HepG2 (cell line): ENCODE measurements around the gene RABL6. TPM values are rescaled to one million over a fixed set of nuclear protein-coding genes. Genes with fewer than 3 reads are reported as not detected.

Source experiments
- BORCS8-MEF2B ChIP-seq: sonication (generic); formaldehyde crosslinking; IDR thresholded peaks from 2 replicates; pipeline ENCODE4 v1.8.0; 2022; ENCODE audit warnings: mild to moderate bottlenecking, missing genetic modification reagents
- ELF3 ChIP-seq: IDR thresholded peaks from 2 replicates; pipeline ENCODE4 v1.6.1; 2016; ENCODE audit warnings: missing genetic modification reagents, missing compliant biosample characterization
- HIVEP1 ChIP-seq: sonication (generic); formaldehyde crosslinking; IDR thresholded peaks from 2 replicates; pipeline ENCODE4 v1.4.0; 2020; ENCODE audit warnings: mild to moderate bottlenecking, missing genetic modification reagents
- MED13 ChIP-seq: sonication (generic); formaldehyde crosslinking; IDR thresholded peaks from 2 replicates; pipeline ENCODE4 v1.5.0; 2020; ENCODE audit warnings: missing genetic modification reagents
- NFYC ChIP-seq: IDR thresholded peaks from 2 replicates; pipeline ENCODE4 v1.6.1; 2016; ENCODE audit warnings: missing genetic modification reagents, missing compliant biosample characterization
- NR2F1 ChIP-seq, 2 experiments: fragments of 450-650 bp in 1 of 2; formaldehyde crosslinking in 1 of 2; IDR thresholded peaks; 2 replicates each; pipeline versions ENCODE4 v1.5.0 to v1.6.1; 2016 to 2020; ENCODE audit warnings: mild to moderate bottlenecking in 1 of 2, missing compliant biosample characterization in 1 of 2, missing genetic modification reagents in 1 of 2, moderate library complexity in 1 of 2
- SOX6 ChIP-seq, 2 experiments: fragments of 450-650 bp in 1 of 2; sonication (generic) in 1 of 2; formaldehyde crosslinking in 1 of 2; IDR thresholded peaks; 2 replicates each; pipeline versions ENCODE4 v1.4.0 to v1.6.1; 2017 to 2020; ENCODE audit warnings: antibody characterized with exemption in 1 of 2, mild to moderate bottlenecking in 1 of 2, missing genetic modification reagents in 1 of 2
- THAP7 ChIP-seq: sonication (generic); formaldehyde crosslinking; IDR thresholded peaks from 2 replicates; pipeline ENCODE4 v1.8.1; 2023; ENCODE audit warnings: mild to moderate bottlenecking, missing genetic modification reagents
- TMF1 ChIP-seq: sonication (generic); formaldehyde crosslinking; IDR thresholded peaks from 2 replicates; pipeline ENCODE4 v1.8.1; 2022; ENCODE audit warnings: low read depth, missing genetic modification reagents
- TSC22D2 ChIP-seq: sonication (generic); formaldehyde crosslinking; IDR thresholded peaks from 2 replicates; pipeline ENCODE4 v1.5.1; 2020; ENCODE audit warnings: missing genetic modification reagents, mild to moderate bottlenecking, borderline replicate concordance
- ZNF296 ChIP-seq: sonication (generic); formaldehyde crosslinking; conservative IDR thresholded peaks from 2 replicates; pipeline ENCODE4 v1.5.0; 2020; ENCODE audit warnings: mild to moderate bottlenecking, missing genetic modification reagents
- ZNF318 ChIP-seq: sonication (generic); formaldehyde crosslinking; IDR thresholded peaks from 2 replicates; pipeline ENCODE4 v1.4.0; 2020; ENCODE audit warnings: mild to moderate bottlenecking, missing genetic modification reagents
- ZNF451 ChIP-seq: sonication (generic); formaldehyde crosslinking; IDR thresholded peaks from 2 replicates; pipeline ENCODE4 v1.5.0; 2020; ENCODE audit warnings: mild to moderate bottlenecking, missing genetic modification reagents
- ZNF556 ChIP-seq: sonication (generic); formaldehyde crosslinking; IDR thresholded peaks from 2 replicates; pipeline ENCODE4 v1.4.0; 2020; ENCODE audit warnings: mild to moderate bottlenecking, missing genetic modification reagents, borderline replicate concordance
- ZNF704 ChIP-seq: sonication (generic); formaldehyde crosslinking; IDR thresholded peaks from 2 replicates; pipeline ENCODE4 v1.8.1; 2023; ENCODE audit warnings: mild to moderate bottlenecking, inconsistent platforms, moderate library complexity, missing genetic modification reagents, borderline replicate concordance
- ZNF737 ChIP-seq: sonication (generic); formaldehyde crosslinking; IDR thresholded peaks from 2 replicates; pipeline ENCODE4 v1.5.0; 2020; ENCODE audit warnings: missing genetic modification reagents, mild to moderate bottlenecking, borderline replicate concordance
- ZSCAN29 ChIP-seq: sonication (generic); formaldehyde crosslinking; conservative IDR thresholded peaks from 2 replicates; pipeline ENCODE4 v1.4.0; 2020; ENCODE audit warnings: mild to moderate bottlenecking, missing genetic modification reagents
- polyA plus RNA-seq, 8 experiments: library from polyadenylated mRNA; depleted of rRNA in 3 of 8; stranded (reverse) in 7 of 8; unstranded in 1 of 8; fragments of >200 nt; fragmentation: Illumina TruSeq in 4 of 8; extraction: Trizol in 4 of 8; gene quantifications; 2 replicates each; pipeline versions ENCODE4 v1.2.1 to v1.2.3, GENCODE V29; 2011 to 2016; ENCODE audit warnings: low read depth in 4 of 8, missing spikeins in 1 of 8, mixed read lengths in 1 of 8; ENCODE audit not compliant: insufficient read depth in 1 of 8
- total RNA-seq, 5 experiments: library from RNA; depleted of rRNA; stranded (reverse); fragments of >200 nt; fragmentation: Illumina TruSeq; extraction: Trizol; gene quantifications; 2 replicates each; pipeline ENCODE4 v1.2.3, GENCODE V29; 2016; ENCODE audit warnings: low read depth in 1 of 5

RABL6 gene
- total and polyA plus RNA-seq, 2 of the 13 experiments (the other 11 are each of a cell fraction or from before 2014, with no cell fraction given): 81.5 to 125 TPM

- TF ChIP-seq SOX6 (IDR thresholded peaks at IDR 0.05): no peak
- TF ChIP-seq SOX6 (CRISPR knock-in tag; IDR thresholded peaks at IDR 0.05): 0 out of 2 replicates have a peak, but pooled peaks have one; percentile 13
- peak; percentile 79 for TF ChIP-seq ZNF556 (CRISPR knock-in tag)
- 0 out of 2 replicates have a peak, but pooled peaks have one; percentile 25 for TF ChIP-seq ZSCAN29 (CRISPR knock-in tag)
- peak in 1 of 2 experiments; percentile 33; a peak in 1 of 4 replicates for TF ChIP-seq NR2F1 (CRISPR knock-in tag; IDR thresholded peaks at IDR 0.05)
- TF ChIP-seq HIVEP1 (CRISPR knock-in tag): peak; percentile 75; the same call in 1 of the 2 replicates
- peak; percentile 15; the same call in 1 of the 2 replicates for TF ChIP-seq BORCS8-MEF2B (CRISPR knock-in tag)
- no peak; the same call in 1 of the 2 replicates for TF ChIP-seq TMF1 (CRISPR knock-in tag)
- no peak for TF ChIP-seq ZNF318 (CRISPR knock-in tag)
- TF ChIP-seq MED13 (CRISPR knock-in tag): peak; percentile 59; the same call in 1 of the 2 replicates
- TF ChIP-seq ZNF296 (CRISPR knock-in tag): 0 out of 2 replicates have a peak, but pooled peaks have one; percentile 52
- TF ChIP-seq ZNF737 (CRISPR knock-in tag): 0 out of 2 replicates have a peak, but pooled peaks have one; percentile 43
- TF ChIP-seq TSC22D2: peak; percentile 52; the same call in 1 of the 2 replicates
- no peak for TF ChIP-seq ELF3 (CRISPR knock-in tag)
- 0 out of 2 replicates have a peak, but pooled peaks have one; percentile 14 for TF ChIP-seq NFYC (CRISPR knock-in tag)
- TF ChIP-seq ZNF704 (CRISPR knock-in tag): peak; percentile 80; the same call in 1 of the 2 replicates
- TF ChIP-seq THAP7 (CRISPR knock-in tag): no peak
- peak; percentile 81; the same call in 1 of the 2 replicates for TF ChIP-seq ZNF451 (CRISPR knock-in tag)
Measured at GRCh38 chr9:136886610-136887597, 79.2 kb downstream of the RABL6 start (continued).
